Gastrocnemius medialis (tissue), 4 donors: ENCODE measurements around the gene PKN1.

Experiments used
- POLR2A ChIP-seq, 2 donors: fragments of 450-650 bp; IDR thresholded peaks; one replicate each; pipeline ENCODE4 v1.6.1; 2017; ENCODE audit warnings: antibody characterized with exemption in 2 of 2, mild to moderate bottlenecking in 2 of 2, moderate library complexity in 2 of 2
- TF ChIP-seq, protein P1 (sequence below), 5 experiments: fragments of 450-650 bp in 3 of 5; fragments of 200-600 bp in 2 of 5; sonication (generic) in 2 of 5; IDR thresholded peaks in 4 of 5; conservative IDR thresholded peaks in 1 of 5; 1 replicate in 4 of 5; 2 replicates in 1 of 5; pipeline ENCODE4 v1.5.1; 2016 to 2019; ENCODE audit warnings: antibody characterized with exemption in 5 of 5, mild to moderate bottlenecking in 3 of 5, moderate library complexity in 3 of 5

DNA sequence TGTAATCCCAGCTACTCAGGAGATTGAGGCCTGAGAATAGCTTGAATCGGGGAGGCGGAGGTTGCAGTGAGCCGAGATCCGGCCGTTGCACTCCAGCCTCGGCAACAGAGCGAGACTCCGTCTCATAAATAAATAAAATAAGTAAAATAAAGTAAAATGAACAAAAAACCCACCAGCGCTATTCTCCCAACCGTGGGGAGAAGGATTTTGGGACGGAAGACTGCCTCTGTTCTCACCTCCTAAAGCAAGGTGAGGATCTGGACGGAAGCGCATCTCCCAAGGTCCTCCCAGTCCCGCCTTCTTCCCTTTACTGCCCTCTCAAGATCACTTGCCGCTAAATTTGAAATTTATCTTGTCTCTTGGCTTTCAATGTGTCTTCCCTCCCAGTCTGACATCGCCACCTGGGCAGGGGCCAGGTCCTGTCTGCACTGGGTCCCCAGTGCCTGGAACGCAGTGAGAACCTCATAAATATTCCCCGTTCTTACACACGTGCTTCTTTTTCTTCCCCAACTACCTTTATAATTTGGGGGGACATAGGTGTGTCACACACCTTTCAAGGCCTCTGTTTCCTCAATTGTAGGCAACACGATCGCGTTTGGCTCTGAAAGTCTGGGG is 86.2 kb downstream of the PKN1 start:
- TF ChIP-seq, protein P1, sequence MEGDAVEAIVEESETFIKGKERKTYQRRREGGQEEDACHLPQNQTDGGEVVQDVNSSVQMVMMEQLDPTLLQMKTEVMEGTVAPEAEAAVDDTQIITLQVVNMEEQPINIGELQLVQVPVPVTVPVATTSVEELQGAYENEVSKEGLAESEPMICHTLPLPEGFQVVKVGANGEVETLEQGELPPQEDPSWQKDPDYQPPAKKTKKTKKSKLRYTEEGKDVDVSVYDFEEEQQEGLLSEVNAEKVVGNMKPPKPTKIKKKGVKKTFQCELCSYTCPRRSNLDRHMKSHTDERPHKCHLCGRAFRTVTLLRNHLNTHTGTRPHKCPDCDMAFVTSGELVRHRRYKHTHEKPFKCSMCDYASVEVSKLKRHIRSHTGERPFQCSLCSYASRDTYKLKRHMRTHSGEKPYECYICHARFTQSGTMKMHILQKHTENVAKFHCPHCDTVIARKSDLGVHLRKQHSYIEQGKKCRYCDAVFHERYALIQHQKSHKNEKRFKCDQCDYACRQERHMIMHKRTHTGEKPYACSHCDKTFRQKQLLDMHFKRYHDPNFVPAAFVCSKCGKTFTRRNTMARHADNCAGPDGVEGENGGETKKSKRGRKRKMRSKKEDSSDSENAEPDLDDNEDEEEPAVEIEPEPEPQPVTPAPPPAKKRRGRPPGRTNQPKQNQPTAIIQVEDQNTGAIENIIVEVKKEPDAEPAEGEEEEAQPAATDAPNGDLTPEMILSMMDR (IDR thresholded peaks at IDR 0.05 in 4 of 5, conservative IDR thresholded peaks at IDR 0.05 in 1 of 5), result no peak
- no peak for TF ChIP-seq POLR2A (IDR thresholded peaks at IDR 0.05)
